Transverse colon (tissue), 4 donors: Measurements from ENCODE around the gene PPP1R13B. TPM values are rescaled to one million over a fixed set of nuclear protein-coding genes. Genes with fewer than 3 reads are reported as not detected.

Source experiments
- DNase-seq: peaks from one replicate; pipeline ENCODE4 v3.0.0-alpha.2; 2019
- H3K27ac ChIP-seq, 4 donors: fragments of 200-600 bp; sonication (generic); 2 replicates each; pipeline ENCODE4 v1.5.1; 2016 to 2018; ENCODE audit warnings: inconsistent platforms in 4 of 4
- H3K27me3 ChIP-seq: fragments of 200-600 bp; sonication (generic); 2 replicates; pipeline ENCODE4 v1.5.1; 2017; ENCODE audit warnings: inconsistent platforms
- H3K36me3 ChIP-seq, 4 donors: fragments of 200-600 bp; sonication (generic); 2 replicates each; pipeline ENCODE4 v1.5.1; 2017 to 2019; ENCODE audit warnings: inconsistent platforms in 4 of 4
- H3K4me1 ChIP-seq, 4 donors: fragments of 200-600 bp; sonication (generic); 2 replicates each; pipeline ENCODE4 v1.5.1; 2017 to 2020; ENCODE audit warnings: inconsistent platforms in 4 of 4
- H3K4me3 ChIP-seq, 4 donors: fragments of 200-600 bp; sonication (generic); 1 replicate in 1 of 4; 2 replicates in 3 of 4; pipeline versions ENCODE4 v1.5.1 to v1.6.1; 2017 to 2019; ENCODE audit warnings: inconsistent platforms in 4 of 4
- H3K9me3 ChIP-seq, 2 donors: fragments of 200-600 bp; sonication (generic); 2 replicates each; pipeline ENCODE4 v1.5.1; 2017 to 2019; ENCODE audit warnings: inconsistent platforms in 2 of 2
- CTCF ChIP-seq, 5 experiments: fragments of 200-600 bp in 3 of 5; fragments of 450-650 bp in 2 of 5; sonication (generic) in 3 of 5; IDR thresholded peaks; 1 replicate in 2 of 5; 2 replicates in 3 of 5; pipeline ENCODE4 v1.5.1; 2016 to 2017; ENCODE audit warnings: antibody characterized with exemption in 5 of 5, inconsistent platforms in 3 of 5, mild to moderate bottlenecking in 2 of 5, moderate library complexity in 1 of 5
- EP300 ChIP-seq: sonication (generic); formaldehyde crosslinking; IDR thresholded peaks from one replicate; pipeline ENCODE4 v1.6.1; 2017; ENCODE audit warnings: antibody characterized with exemption, low read depth
- POLR2A ChIP-seq: fragments of 450-650 bp; IDR thresholded peaks from one replicate; pipeline ENCODE4 v1.6.1; 2016; ENCODE audit warnings: antibody characterized with exemption, mild to moderate bottlenecking, moderate library complexity
- POLR2AphosphoS5 ChIP-seq, 3 donors: sonication (generic); formaldehyde crosslinking; IDR thresholded peaks; one replicate each; pipeline ENCODE4 v1.6.1; 2016; ENCODE audit warnings: antibody characterized with exemption in 3 of 3
- WGBS, 2 donors: methylation state at CpG; one replicate each; pipeline ENCODE4 v1.1.5; 2018; ENCODE audit warnings: low coverage in 1 of 2; 5-methylcytosine and 5-hydroxymethylcytosine counted together
- in situ Hi-C, 4 donors: fragments of 200-750 bp; cut with MboI; loops; one replicate each; pipeline versions ENCODE4 v1.15.0 to v1.15.1; 2017; ENCODE audit warnings: low sequenced_read_pairs in 3 of 4, low pct_ligation_motif_present in 1 of 4, low pct_unique_long_range_greater_than_20kb in 1 of 4
- intact Hi-C: fragments of 100-400 bp; cut with DNase I; formaldehyde crosslinking; loops from one replicate; pipeline ENCODE4 v1.15.1; 2023; ENCODE audit warnings: low total_unique reads
- total RNA-seq, 4 donors: library from RNA; depleted of rRNA; stranded (reverse); fragments of >200 nt; gene quantifications; one replicate each; pipeline ENCODE4 v1.1.0, GENCODE V29; 2016

PPP1R13B gene
- total RNA-seq, 4 donors from 2014 or later = 31.0 to 109 (median 42.0) TPM

GRCh38 chr14:103767336-103767894 is 80.0 kb downstream of the PPP1R13B start:
- 67 to 88% methylated on average over 3 to 4 of the region's 4 CpGs for WGBS, 2 donors
- peaks cover 0 to 8% (median 0%) of the 10 kb centered on the region in 4 donors for H3K36me3 ChIP-seq
- no peaks in the 10 kb centered on the region for H3K27me3 ChIP-seq
- intact Hi-C loops = no loop called here
- no peak for DNase-seq
- TF ChIP-seq POLR2AphosphoS5 (IDR thresholded peaks at IDR 0.05) (no peak), EP300 (no peak), CTCF (IDR thresholded peaks at IDR 0.05) (no peak), POLR2A (no peak)
- in situ Hi-C loops = no loop called here
- H3K9me3 ChIP-seq = no peaks in the 10 kb centered on the region
- no peak overlapping the region for H3K27ac ChIP-seq
- no peaks in the 10 kb centered on the region for H3K4me1 ChIP-seq
- H3K4me3 ChIP-seq = no peak overlapping the region

DNA sequence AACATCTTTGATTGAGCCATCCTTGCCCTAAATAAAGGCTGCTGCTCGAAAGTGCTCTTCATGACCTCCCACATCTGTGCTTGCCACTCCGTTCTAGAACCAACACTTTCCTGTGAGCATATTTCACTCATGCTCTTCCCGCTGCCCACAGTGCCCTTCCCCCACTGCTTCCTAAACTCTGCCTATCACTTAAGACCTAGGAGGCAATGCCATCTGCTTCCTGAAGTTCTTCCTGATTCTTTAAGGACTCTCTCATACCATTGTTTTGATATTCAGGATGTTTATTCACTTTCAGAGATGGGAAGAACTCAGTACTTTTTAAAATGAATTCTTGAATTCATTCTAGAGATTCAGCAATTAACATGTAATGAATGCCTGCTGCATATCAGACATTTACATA is 81.8 kb downstream of the PPP1R13B start:
- H3K27ac ChIP-seq = no peak overlapping the region
- in situ Hi-C loops (no loop called here), intact Hi-C loops (no loop called here)
- no peaks in the 10 kb centered on the region for H3K4me1 ChIP-seq
- DNase-seq = no peak
- no peaks in the 10 kb centered on the region for H3K9me3 ChIP-seq
- peaks cover 0 to 8% (median 0%) of the 10 kb centered on the region in 4 donors for H3K36me3 ChIP-seq
- H3K27me3 ChIP-seq = no peaks in the 10 kb centered on the region
- H3K4me3 ChIP-seq = no peak overlapping the region
- WGBS, 2 donors = 79 to 81% methylated on average over 3 of the region's 3 CpGs
- TF ChIP-seq EP300 = no peak
- no peak for TF ChIP-seq CTCF (IDR thresholded peaks at IDR 0.05)
- TF ChIP-seq POLR2A = no peak
- no peak for TF ChIP-seq POLR2AphosphoS5 (IDR thresholded peaks at IDR 0.05)

DNA sequence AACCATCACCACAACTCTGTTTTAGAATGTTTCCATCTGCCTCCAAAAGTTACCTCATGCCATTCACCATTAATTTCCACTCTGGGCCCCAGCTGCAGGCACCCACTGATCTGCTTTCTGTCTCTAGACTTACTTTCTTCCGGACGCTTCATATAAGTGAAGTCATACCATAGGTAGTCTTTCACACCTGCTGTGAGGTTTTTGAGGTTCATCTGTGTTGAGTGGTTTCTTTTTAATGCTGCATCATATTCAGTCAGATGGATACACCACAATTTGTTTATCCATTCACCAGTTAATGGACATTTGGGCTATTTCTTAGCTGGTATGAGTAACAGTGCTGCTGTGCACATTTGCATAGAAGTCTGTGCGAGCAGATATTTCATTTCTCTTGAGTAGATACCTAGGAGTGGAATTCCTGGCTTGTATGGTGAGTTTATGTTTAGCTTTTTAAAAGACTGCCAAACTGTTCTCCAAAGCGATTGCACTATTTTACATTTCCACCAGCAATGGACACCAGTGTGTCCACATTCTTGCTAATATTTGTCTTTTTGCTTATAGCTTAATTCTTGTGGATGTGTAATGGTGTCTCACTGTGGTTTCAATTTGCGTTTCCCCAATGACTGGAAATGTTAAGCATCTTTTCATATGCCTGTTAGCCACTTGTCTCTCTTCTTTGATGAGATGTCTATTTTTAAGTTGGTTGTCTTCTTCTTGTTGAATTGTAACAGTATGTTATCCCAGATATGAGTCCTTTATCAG is 83.5 kb downstream of the PPP1R13B start:
- intact Hi-C loops (no loop called here), in situ Hi-C loops (no loop called here)
- whole genome bisulfite sequencing, 2 donors = 84 to 97% methylated on average over 3 to 5 of the region's 5 CpGs

GRCh38 chr14:103762541-103762940 is 84.8 kb downstream of the PPP1R13B start:
- in situ Hi-C loops (no loop called here), intact Hi-C loops (no loop called here)
- DNase-seq = no peak
- Histone ChIP-seq H3K27me3 (no peaks in the 10 kb centered on the region), H3K9me3 (no peaks in the 10 kb centered on the region), H3K27ac (no peak overlapping the region), H3K4me3 (no peak overlapping the region), H3K4me1 (no peaks in the 10 kb centered on the region), H3K36me3 (peaks cover 0 to 8% (median 0%) of the 10 kb centered on the region in 4 donors)
- WGBS, 2 donors = 87 to 88% methylated on average over 12 to 13 of the region's 13 CpGs
- TF ChIP-seq EP300 (no peak), POLR2A (no peak), CTCF (IDR thresholded peaks at IDR 0.05) (no peak), POLR2AphosphoS5 (IDR thresholded peaks at IDR 0.05) (no peak)

More for the DNA sequence above, 83.5 kb downstream of the PPP1R13B start:
- DNase-seq = no peak
- Histone ChIP-seq H3K27ac (no peak overlapping the region), H3K4me3 (no peak overlapping the region), H3K36me3 (peaks cover 0 to 8% (median 0%) of the 10 kb centered on the region in 4 donors), H3K4me1 (no peaks in the 10 kb centered on the region), H3K27me3 (no peaks in the 10 kb centered on the region), H3K9me3 (no peaks in the 10 kb centered on the region)
- TF ChIP-seq CTCF (IDR thresholded peaks at IDR 0.05) = no peak
